ENCODE data around the gene FGFR3.

The FGFR3 gene

DNA sequence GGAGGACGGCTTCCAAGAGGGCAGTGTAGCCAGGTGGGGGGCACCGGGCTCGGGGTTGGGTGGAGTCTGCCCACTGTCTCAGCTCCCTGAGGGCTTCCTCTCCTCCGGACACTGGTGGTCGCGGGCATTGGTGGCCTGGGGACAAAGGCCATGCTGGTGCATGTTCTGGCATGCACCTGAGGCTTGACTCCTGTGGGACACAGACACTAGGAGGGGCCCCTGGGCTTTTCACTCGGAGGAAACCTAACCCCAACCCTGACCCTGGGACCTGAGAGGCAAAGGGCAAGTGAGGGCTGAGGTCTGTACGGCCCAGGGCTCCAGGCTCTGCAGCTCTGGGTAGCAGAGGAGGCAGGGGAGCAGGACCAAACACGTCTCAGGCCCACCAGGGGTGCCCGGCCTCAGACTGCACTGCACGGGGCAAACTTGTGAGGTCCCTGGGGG lies 22.3 kb upstream of the FGFR3 start:
- DNase-seq = no peak

DNA sequence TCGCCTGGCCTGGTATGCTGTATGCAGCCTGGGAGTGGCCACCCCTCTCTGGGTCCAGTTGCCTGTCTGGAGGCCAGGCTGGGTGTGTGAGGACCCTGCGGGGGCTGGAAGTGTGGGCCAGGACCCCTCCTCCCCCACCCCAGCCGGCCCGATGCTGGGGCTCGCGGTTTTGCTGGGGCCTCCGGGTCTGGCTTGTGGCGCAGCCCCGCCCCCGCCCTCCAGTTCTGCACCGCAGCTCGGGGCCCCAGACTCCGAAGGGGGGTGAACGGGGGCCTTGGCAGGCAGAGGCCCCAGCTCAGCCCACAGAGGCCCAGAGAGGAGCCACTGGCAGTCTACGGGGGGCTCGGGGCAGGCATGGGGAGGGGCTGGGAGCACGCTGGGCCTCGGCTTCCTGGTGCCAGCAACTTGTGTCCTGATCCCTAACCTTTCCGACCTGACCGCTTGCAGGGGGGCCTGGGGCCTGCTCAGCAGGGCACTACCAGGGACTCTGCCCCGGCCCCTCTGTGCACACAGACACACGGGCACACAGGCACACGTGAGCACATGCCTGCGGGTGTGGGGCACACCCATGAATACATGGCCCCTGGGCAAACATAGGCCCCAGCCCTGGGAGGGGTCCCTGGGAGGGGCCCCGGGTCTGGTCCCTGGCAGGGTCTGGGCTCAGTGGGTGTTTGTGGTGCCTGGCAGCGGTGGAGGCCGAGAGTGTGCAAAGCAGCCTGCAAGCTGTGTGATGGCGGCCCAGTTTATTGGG lies 21.4 kb upstream of the FGFR3 start:
- peak; percentile 17 for DNase-seq

DNA sequence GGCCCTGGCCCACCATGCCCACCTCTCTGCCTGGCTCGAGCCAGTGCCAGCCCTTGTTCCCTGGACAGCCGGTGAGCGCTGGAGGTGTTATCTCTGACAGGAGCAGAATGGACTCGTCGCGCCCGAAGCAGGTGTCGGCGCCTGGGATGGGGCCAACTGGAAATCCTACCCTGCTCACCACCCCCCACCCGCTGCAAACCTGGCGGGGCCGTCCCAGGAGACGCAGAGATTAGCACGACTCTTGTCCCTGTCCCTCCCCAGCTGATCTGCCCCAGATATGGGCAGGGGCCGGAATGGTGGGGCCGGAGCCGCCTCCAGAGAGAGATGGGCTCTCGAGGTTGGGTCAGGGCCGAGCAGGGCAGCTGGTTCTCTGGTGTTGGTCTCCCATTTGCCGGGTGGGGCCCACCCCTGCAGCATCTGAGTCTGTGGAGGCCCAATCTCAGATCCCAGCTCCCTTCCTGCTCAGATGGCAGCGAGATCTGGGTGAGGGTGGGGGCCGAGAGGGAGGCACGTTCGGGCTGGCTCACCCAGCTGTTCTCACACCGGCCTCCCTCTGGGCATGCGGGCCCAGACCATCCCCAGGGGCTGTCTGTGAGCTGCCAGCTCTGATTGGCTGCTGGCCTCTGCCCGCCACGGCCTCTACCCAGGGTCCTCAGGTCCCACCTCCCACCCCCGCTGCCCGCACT lies 20.1 kb upstream of the FGFR3 start:
- DNase-seq = no peak

DNA sequence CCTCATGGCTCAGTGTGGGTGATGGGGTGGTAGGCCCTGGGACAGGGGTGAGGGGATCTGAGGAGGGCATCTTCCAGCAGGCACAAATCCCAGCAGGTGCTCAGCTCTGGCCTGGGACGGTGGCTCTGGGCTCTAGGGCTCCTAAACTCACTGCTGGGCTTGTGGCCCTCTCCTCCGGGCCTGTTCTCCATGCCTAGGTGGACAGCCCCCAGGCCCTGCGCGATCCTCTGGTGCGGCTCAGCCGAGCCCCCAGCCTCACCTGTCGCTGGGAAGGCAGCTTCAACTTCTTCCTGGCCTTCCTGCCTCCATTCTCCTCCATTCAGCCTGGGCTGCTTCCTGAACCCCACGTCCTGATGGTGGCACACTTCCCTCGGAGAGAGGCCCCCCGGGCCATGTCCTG lies 19.3 kb upstream of the FGFR3 start:
- DNase-seq = no peak

DNA sequence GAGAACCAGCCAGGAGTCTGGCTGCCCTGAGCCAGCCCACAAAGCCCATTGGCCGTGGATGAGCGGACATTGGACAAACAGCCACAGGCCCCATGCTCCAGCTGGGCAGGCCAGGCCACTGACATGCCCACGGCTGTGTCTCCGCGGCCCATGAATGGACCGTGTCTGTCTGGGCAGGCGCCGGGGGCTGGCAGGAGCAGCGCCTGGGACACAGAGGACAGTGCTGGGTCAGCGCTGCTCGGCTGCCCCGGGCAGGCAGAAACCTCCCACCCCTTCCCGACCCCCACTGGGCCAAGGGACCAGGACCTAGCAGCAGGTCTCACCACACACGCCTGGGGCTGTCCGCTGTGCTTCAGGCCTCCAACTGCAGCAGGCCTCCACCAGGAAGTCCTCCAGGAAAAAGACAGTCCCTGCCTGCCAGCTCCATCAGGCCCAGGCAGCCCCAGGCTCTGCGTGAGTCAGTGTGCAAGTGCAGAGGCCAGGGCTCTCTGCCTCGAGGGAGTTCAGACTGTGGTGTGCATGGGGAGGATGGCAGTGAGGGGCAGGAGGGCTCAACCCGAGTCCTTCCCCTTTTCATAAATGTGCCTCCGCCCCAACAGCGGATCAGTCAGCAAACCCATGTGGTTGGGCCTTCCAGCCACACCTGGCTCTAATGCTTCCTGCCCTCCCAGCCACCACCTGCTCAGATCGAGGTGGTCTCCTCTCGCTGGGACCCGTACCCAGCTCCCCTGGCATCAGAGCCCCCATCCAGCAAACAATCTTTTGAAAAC lies 17.2 kb upstream of the FGFR3 start:
- DNase-seq = no peak

DNA sequence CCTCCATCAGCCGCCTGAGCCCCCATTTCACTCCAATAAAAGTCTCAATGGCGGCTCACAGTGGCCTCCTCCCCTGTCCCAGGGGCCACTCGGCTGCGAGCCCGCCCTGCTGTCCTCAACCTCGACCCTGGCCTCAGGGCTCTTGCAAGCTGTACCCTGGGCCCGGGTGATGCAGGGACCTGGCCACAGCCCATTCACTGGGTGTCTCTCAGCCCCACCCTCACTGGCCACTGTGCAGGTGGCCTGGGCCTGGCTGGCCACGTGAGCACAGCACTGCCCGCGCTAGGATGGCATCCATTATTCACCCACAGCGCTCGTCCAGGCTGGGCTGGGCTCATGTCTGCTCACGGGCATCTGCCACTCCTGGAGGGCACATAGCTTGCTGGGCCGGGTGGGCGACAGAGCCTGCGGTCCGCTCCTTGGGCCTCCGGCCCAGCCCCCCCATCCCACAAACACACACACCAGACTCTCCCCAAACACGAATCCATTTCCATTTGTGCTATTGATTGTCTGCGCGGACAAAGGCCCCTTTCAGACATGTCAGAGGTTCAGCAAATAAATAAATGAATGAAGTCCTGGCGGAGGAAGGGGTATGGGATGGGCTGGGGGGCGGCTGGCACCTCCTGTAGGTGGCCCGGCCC lies 16.5 kb upstream of the FGFR3 start:
- no peak for DNase-seq

DNA sequence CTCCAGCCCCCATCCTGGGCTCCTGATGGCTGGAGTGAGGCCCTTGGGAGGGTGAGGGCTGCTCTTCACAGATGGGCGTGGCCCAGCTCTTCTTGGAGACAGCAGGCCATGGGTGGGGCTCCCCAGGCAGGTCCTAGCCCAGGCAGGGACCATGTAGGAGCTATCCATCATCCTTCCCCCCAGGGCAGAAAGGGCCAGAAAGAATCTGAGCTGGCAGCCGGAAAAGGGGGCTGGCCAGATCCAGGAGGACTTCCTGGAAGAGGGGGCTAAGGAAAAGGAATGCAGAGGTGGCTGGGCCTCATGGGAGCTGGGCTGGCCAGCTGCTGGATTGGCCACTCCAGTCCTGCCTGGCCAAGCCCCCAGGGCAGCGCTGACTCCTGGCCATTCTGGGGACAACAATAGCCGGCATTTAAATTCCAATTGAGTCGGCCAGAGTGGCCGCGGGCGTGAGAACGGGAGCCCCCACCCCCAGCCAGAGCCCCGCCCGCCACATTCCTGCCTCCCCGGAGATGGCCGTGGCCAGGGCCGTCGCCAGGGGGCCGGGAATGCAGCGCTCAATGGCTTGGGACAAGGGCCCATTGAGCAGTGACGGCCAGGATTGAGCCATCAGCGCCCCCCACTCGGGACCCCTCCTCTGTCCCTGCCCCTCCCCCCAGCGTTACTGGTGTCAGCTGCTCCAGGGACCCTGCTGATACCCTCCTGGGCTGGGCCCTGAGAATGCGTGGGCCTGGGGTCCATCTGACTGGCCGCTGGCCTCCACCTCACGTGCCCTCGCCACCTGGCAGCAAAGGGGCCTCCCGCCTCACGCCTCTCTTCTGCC lies 15.1 kb upstream of the FGFR3 start:
- DNase-seq = no peak

DNA sequence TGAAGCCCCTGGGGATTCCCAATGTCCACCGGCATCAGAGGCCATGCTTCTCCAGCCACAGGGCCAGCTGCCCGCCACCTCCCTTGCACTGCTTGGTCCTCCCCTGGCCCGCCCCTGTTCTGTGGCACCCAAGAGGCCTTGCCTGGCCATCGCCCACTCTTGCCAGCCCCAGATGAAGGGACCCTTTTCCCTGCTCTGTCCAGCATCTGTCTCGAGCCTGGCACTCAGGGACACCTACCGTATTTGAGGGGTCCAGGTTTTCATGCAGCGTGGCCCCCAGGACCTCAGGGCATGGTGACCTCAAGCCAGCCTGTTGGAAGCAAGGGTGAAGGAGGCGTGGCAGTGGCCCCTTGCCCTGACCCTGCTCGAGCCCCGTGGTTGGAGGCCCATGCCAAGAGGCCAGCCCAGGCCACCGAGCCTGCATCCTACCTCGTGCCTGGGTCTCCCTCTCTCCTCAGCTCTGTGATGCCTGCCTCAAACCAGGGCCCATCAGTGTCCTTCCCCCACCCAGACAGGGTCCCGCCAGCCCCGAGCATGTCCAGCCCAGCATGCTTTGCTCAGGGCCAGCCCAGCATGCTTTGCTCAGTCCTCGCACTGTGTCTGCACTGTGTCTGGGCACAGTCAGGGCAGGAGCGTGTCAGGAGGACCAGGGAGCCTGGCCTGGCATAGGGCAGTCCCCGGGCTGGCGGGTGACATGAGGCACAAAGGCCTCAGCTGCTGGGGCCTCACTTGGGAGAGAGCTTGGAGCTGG lies 14.3 kb upstream of the FGFR3 start:
- no peak for DNase-seq

DNA sequence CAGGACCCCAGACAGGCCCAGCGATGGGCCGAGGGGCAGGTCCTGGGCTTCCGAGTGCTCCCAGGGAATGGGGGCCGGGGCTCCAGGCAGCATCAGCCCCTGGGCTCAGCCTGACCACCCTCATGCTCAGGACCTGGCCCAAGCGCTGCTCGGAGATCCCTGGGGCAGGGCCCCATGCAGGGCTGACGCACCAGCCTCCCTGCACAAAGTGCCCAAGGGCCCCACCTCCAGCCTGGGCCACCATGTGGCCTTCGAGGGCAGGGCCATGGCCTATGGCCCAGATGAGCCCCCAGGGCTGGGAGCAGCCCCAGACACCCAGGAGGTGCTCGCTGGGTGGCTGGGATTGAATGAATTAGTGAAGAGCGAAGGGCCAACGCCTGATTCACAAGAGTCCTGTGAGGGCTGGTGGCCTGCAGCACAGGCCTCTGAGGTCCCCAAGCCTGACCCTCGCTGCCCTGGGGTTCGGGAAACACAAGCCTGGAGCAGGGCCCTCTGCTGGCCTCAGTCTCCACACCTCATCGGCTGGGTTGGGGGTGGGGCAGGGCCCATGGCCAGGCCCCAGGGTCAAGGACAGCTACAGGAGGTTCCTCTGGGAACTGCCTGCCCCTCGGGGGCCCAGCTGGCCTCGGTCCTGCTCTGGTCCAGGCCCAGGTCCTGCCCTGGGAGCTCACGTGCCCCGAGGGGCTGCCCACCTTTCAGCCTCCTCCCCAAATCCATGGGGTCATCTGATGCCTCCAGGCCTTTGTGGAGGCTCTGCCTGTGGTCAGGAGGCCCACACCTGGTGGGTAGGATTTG lies 13.3 kb upstream of the FGFR3 start:
- no peak for DNase-seq

DNA sequence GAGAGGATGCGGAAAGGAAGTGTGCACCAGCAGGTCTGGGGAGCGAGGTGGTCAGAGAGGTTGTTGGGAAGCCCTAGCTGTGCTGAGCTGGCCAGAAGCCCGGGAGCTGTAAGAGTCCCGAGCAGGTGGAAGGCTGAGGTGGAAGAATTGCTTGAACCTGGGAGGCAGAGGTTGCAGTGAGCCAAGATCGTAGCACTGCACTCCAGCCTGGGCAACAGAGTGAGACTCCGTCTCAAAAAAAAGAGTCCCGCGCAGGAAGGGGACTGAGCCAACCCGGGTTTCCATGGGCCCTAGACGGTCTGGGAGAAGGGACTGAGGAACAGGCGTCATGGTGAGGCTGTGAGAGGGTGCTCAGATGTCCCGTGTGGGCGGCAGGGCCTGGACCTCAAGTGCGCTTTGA lies 12.7 kb upstream of the FGFR3 start:
- no peak for DNase-seq

DNA sequence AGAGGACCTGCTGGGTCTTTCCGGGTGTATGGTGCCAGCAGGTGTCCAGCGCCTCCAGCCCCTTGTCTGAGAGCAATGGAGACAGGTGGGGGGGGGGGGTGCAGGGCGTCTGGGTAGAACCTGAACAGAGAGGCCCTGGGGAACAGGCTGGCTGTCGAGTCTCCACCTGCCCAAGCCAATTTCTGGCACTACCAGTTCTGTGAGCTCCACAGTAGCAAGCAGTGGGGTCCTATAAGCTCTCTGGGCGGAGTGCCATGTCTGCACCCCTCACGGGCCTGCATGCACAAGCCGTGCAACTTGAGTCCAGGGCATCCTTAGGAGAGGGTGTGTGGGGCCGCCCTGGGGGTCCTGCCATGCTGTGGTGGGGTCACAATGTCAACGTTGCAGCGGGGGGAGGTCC lies 10.1 kb upstream of the FGFR3 start:
- no peak for DNase-seq

DNA sequence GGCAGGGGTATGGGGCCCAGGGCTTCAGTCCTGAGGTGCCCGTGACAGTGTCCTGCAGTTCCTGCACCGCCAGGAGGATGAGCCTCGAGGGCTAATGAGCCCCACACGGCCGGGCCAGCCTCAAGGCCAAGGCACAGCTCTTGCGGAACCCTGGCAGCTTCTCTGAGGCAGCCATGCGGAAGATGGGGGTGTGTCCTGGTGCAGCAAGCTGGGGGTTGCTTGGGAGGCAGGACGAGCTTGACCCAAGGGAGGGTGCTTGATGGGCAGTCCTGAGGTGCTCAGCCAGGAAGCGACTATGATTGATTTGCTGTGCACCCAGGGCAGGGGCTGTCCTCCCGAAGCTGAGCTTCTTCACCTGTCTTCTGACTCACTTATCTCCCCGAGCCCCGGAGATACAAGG lies 9.1 kb upstream of the FGFR3 start:
- DNase-seq = no peak

DNA sequence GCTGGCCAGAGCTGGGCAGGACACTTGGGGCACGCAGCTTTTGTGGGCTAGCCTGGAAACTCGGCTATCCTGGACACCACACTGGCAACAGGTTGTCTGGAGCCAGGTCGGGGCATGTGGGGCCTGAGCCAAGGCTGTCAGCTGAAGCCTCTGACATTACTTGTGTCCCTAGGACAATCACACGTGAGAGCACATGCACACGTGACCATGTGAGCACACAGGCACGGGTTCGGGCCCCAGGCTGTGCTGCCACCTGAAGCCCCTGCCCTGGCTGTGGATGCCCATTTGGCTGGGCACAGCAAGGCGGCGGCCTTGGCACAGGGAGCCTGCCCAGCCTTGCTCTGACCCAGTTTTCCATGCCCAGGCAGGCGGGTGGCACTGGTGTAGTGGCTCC lies 8.7 kb upstream of the FGFR3 start:
- no peak for DNase-seq

DNA sequence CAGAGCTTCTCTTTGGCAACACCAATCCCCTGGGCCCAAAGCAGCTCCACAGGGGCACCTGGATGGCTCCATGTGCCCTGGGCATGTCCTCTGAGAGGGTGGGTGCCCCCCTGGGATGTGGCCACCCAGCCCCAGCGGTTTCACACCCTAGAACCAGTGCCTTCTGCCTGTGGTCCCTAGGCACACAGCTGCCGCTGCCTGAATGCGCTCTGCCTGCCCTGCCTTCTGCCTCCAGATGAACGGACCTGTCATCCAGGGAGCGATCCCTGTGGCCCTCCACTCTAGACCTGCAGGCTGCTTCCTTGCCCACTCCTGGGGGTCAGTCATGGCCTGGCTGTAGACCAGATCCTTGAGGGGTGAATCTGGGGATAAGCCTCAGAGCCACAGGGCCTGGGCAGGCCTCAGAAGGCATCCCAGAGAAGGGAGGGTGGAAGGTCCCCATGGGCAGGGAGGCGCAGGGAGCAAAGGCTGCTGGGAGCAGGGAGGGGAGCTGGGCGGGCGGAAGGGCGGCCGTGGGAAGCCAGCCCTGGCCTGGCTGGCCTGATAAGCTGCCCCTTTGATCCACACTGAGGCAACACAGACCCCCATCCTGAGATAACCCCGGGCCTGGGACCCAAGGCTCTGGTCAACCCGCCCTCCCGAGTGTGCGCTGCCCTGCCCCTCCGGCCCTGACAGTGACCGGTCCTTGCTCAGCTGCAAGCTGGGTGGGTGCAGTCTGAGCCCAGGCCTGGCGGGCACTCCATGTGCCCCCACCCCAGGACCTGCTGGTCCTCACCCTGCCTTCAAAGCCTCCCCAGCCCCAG lies 8.1 kb upstream of the FGFR3 start:
- DNase-seq = no peak

DNA sequence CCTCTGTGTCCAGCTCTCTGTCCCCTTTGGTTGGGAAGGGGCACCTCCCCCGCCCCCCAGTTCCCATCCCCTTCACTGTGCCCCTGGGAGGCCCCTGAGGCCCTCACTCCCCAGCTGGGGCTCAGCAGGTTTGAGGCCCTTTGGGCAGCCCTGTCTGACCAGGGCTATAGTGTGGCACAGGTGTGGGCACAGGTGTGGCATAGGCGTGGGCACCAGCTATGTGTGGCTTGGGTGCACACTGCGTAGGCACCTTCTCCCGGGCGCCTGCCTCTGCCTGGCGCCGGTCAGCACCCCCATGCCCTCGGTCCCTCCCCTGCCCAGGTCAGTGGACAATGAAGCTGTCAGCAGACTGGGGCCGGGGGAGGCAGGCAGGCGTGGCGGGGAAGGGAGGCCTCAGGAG lies 7.5 kb upstream of the FGFR3 start:
- DNase-seq = no peak

DNA sequence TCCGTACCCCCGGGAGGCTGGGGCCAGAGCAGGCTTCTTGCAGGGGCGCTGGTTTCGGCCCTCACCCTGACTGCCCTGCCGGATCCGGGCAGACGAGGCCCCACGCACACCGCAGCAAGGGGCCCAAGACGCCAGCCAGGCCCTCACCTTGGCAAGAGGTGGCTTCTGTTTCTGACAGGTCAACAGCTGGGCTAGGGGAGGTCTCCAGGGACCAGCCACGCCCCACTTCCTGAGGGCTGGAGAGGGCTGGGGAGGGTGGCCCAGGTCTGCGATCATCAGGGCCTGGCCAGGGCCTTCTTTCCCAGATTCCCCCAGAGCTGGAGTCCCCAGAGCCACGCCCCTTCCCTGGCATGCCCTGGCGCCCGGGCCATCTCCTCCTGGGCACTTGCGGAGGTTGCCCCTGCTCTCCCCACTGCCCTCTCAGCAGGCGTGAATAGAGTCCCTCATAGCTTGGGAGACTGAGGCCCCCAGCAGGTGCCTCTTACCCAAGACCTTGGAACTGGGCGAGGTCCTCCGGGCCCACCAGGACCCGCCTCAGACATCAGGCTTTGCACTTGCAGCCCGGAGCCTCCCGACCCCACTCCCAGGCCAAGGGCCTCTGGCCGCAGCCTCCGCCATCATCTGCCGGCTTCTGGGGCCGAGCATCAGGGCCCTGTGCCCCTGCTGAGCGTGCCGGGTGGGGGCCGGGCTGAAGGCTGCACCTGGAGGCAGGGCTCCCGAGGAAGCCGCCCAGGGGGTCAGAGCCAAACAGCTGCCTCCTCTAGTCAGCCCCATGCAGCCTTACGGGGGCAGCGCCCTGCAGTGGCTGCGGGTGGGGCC lies 6.3 kb upstream of the FGFR3 start:
- no peak for DNase-seq

DNA sequence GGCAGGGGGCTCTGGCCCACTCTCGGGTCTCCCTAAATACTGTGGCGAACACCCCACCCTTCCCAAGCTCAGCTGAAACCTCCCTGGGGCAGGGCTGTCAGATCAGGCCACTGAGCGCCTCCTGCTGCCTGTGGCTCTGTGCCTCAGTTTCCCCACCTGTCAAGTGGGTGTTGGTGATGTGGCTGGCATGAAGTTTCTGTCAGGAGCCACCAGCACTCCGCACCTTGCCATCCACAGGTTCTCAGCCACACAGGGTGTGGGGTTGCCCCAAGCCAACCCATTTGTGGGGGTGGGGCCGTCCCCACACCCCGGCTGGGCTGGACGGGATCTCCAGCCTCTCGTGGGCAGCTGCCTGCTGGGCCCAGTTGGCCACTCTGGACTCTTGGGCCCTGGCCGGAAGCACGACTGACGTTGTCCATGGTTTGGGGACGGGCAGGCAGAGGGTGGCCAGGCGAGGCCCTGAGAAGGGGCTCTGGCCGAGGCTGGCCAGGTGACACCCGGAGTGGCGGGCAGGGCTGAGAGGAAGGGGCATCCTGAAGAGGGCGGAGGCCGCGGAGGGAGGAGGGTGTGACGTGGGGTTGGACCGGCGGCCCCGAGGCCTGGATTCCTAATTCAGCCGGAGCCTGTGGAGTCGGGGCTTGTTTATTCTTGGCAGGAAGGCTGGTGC lies 5.5 kb upstream of the FGFR3 start:
- DNase-seq = no peak

DNA sequence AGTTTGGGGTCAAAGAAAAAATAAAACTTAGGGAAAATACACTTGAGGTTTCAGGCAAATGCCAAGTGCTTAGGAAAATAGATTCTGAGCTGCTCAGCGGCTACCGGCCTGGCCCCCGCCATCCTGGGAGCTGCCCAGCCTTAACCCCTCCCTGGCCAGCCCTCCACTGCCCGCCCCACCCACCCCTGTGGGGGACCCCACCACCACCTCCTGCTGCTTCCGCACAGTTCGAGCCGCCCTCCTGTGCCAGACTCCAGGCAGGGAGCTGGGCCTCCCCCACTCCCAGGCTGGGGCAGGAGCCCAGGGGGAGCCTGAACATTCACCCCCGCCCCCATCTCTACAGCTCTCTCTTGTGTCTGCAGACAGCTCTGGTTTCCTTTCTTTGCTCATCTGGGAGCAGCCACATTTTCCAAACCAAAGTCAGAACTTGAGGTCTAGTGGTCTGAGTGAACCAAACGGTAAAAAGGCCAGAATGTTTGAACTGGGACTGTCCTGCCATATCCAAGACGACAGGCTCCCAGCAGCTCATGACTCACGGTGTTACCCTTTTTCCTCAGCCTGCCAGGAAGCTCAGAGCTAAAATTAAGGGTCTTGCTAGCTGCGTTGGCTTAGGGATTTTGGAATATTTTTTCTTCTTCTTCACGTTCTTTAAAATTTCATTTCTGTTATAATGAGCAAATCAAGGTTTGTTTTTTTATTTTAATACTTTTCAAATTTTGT lies 4.7 kb upstream of the FGFR3 start:
- DNase-seq = no peak

All from KG1 (cell line).